Caco-2 (cell line): Measurements from ENCODE around the gene PJVK. TPM values are rescaled to one million over a fixed set of nuclear protein-coding genes. Genes with fewer than 3 reads are reported as not detected.

Source experiments
- BruUV-seq: library from RNA; stranded (reverse); fragments of 400-500 nt; replicated peaks from 2 replicates; lab custom pipeline; 2021; lab: Mats Ljungman, UMichigan
- CTCF ChIA-PET: fragments of 300-600 bp; sonication (Branson Sonifier 250); formaldehyde crosslinking; loops from one replicate; lab custom pipeline; 2022; ENCODE audit warnings: antibody characterized with exemption; lab: Charles Lee
- POLR2A ChIA-PET: fragments of 300-600 bp; sonication (Branson Sonifier 250); formaldehyde crosslinking; loops from one replicate; lab custom pipeline; 2022; ENCODE audit warnings: antibody characterized with exemption; lab: Charles Lee
- DNase-seq, 2 experiments: peaks; one replicate each; pipeline versions ENCODE4 v3.0.0 to v3.0.0-alpha.2; 2020 to 2022
- H3K27me3 ChIP-seq: replicated peaks from 2 replicates; pipeline ENCODE4 v1.6.0; 2011; ENCODE audit warnings: low read length; ENCODE audit not compliant: control insufficient read depth, insufficient read depth
- H3K36me3 ChIP-seq: 2 replicates; pipeline ENCODE4 v1.5.1; 2011; ENCODE audit warnings: low read length; ENCODE audit not compliant: control insufficient read depth, insufficient read depth
- H3K4me1 ChIP-seq: fragments of 250-450 bp; sonication (Bioruptor Pico); 2 replicates; pipeline ENCODE4 v1.5.1; 2020; ENCODE audit warnings: mild to moderate bottlenecking
- H3K4me3 ChIP-seq: 2 replicates; pipeline ENCODE4 v1.5.1; 2011; ENCODE audit warnings: low read depth, mild to moderate bottlenecking, control low read depth, low read length
- H3K9me3 ChIP-seq: fragments of 250-450 bp; sonication (Bioruptor Pico); 2 replicates; pipeline ENCODE4 v1.5.1; 2020; ENCODE audit warnings: mild to moderate bottlenecking, moderate library complexity
- H3K27ac Mint-ChIP-seq: one replicate; pipeline ENCODE4 v1.8.0; 2022; ENCODE audit warnings: mixed read lengths; ENCODE audit not compliant: unreplicated experiment
- H3K27me3 Mint-ChIP-seq: one replicate; pipeline ENCODE4 v1.8.0; 2022; ENCODE audit warnings: mixed read lengths; ENCODE audit not compliant: insufficient read depth, unreplicated experiment
- H3K36me3 Mint-ChIP-seq: one replicate; pipeline ENCODE4 v1.8.0; 2022; ENCODE audit warnings: mild to moderate bottlenecking, mixed read lengths; ENCODE audit not compliant: insufficient read depth, unreplicated experiment
- H3K4me1 Mint-ChIP-seq: one replicate; pipeline ENCODE4 v1.8.0; 2022; ENCODE audit warnings: low read depth, mixed read lengths; ENCODE audit not compliant: unreplicated experiment
- H3K4me3 Mint-ChIP-seq: one replicate; pipeline ENCODE4 v1.8.0; 2022; ENCODE audit warnings: mild to moderate bottlenecking, moderate library complexity, mixed read lengths; ENCODE audit not compliant: unreplicated experiment
- H3K9me3 Mint-ChIP-seq: one replicate; pipeline ENCODE4 v1.8.0; 2022; ENCODE audit warnings: mixed read lengths; ENCODE audit not compliant: unreplicated experiment
- intact Hi-C: fragments of 100-400 bp; cut with micrococcal nuclease; formaldehyde crosslinking; loops from one replicate; pipeline ENCODE4 v1.10.0; 2022; ENCODE audit not compliant: unreplicated experiment
- total RNA-seq: library from RNA; stranded (reverse); gene quantifications from 2 replicates; pipeline ENCODE4 v1.2.3, GENCODE V29; 2022
- TF ChIP-seq, protein P1 (sequence below), 2 experiments: fragments of 200-600 bp in 1 of 2; IDR thresholded peaks; 1 replicate in 1 of 2; 2 replicates in 1 of 2; pipeline versions ENCODE4 v1.5.1 to v1.8.0; 2011 to 2022; ENCODE audit warnings: antibody characterized with exemption in 1 of 2, control low read depth in 1 of 2, inconsistent platforms in 1 of 2, low read depth in 1 of 2, low read length in 1 of 2, mild to moderate bottlenecking in 1 of 2, moderate library complexity in 1 of 2; ENCODE audit not compliant: insufficient read depth in 1 of 2, severe bottlenecking in 1 of 2, unreplicated experiment in 1 of 2

The PJVK gene
- total RNA-seq, 1 experiment from 2014 or later = 2.9 TPM

DNA sequence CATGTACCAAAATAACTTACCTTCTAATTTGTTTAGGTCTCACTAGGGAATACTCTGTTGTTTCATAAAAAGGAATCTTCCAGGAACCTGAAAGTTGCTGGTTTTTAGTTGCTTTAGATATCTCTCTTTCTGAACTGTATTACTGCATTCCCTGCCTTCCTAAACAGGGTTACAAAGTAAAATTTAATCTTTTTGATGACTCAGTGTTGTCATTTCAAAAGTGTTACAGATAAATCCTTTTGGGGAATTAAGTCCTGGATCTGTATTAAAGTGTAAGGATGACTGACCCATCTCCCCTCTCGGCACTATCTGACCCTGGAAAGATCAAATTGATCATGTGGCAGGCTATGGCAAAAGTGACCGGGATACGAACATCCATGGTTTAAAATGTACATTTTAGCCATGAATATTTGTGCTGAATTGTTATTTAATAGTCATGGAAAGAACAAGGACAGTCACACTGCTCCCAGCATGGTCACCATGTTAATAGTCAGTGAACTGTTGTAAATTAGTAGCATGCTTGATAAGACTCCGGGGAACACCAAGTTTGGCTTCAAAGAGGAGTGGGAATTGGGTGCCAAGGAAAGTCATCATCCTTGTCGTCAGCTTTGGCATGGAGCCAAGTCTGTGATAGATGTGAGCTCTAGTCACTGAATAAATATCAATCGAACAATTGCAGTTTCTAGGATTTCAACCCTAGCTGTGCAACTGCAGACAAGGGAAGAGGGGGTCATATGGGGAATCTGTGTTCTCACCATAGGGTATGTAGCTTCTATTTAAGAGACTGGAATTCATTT is 33.3 kb downstream of the PJVK start:
- intact Hi-C loops = no loop called here
- no peak for DNase-seq

DNA sequence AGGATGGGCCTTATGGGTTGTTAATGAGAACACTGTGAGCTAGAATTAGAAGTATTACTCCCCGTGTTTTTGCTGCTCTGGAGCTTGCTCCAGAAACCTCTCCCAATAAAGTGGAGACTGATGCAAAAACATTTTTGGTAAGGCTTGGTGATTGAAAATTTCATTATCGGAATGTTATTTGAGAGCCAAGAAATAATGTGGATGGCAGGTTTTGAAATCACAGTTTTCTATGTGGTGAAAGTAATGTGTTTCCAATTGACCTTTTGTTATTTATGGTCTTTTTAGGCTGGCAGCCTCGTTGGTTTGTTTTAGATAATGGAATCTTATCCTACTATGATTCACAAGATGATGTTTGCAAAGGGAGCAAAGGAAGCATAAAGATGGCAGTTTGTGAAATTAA is 34.2 kb downstream of the PJVK start:
- Mint-ChIP-seq H3K27me3 (no peaks in the 10 kb centered on the region), H3K9me3 (no peaks in the 10 kb centered on the region), H3K27ac (no peak overlapping the region), H3K36me3 (peaks cover 7% of the 10 kb centered on the region), H3K4me1 (peaks cover 14% of the 10 kb centered on the region), H3K4me3 (no peak overlapping the region)
- TF ChIP-seq, protein P1, sequence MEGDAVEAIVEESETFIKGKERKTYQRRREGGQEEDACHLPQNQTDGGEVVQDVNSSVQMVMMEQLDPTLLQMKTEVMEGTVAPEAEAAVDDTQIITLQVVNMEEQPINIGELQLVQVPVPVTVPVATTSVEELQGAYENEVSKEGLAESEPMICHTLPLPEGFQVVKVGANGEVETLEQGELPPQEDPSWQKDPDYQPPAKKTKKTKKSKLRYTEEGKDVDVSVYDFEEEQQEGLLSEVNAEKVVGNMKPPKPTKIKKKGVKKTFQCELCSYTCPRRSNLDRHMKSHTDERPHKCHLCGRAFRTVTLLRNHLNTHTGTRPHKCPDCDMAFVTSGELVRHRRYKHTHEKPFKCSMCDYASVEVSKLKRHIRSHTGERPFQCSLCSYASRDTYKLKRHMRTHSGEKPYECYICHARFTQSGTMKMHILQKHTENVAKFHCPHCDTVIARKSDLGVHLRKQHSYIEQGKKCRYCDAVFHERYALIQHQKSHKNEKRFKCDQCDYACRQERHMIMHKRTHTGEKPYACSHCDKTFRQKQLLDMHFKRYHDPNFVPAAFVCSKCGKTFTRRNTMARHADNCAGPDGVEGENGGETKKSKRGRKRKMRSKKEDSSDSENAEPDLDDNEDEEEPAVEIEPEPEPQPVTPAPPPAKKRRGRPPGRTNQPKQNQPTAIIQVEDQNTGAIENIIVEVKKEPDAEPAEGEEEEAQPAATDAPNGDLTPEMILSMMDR (IDR thresholded peaks at IDR 0.05; ENCODE audit: insufficient read depth in 1 of 2, low read depth in 1 of 2, low read length in 1 of 2, severe bottlenecking in 1 of 2, unreplicated experiment in 1 of 2) = no peak
- Histone ChIP-seq H3K27me3 (no peaks in the 10 kb centered on the region), H3K4me1 (peaks cover 5% of the 10 kb centered on the region; the same call in 1 of the 2 replicates), H3K36me3 (0 out of 2 replicates have a peak, but pooled peaks cover 1% of the 10 kb centered on the region), H3K9me3 (no peaks in the 10 kb centered on the region), H3K4me3 (no peak overlapping the region)
- intact Hi-C loops = no loop called here
- DNase-seq = no peak
- BruUV-seq = no TSS peak
- CTCF ChIA-PET = no interaction called here
- POLR2A ChIA-PET = no interaction called here

More for the DNA sequence above, 33.3 kb downstream of the PJVK start:
- H3K27me3 Mint-ChIP-seq = no peaks in the 10 kb centered on the region
- TF ChIP-seq, protein P1 (IDR thresholded peaks at IDR 0.05; ENCODE audit: insufficient read depth in 1 of 2, low read depth in 1 of 2, low read length in 1 of 2, severe bottlenecking in 1 of 2, unreplicated experiment in 1 of 2) = no peak
- no peak overlapping the region for H3K4me3 Mint-ChIP-seq
- POLR2A ChIA-PET = no interaction called here
- peaks cover 13% of the 10 kb centered on the region for H3K36me3 Mint-ChIP-seq
- H3K4me1 ChIP-seq = peaks cover 5% of the 10 kb centered on the region; the same call in 1 of the 2 replicates
- CTCF ChIA-PET = no interaction called here
- no peaks in the 10 kb centered on the region for H3K9me3 ChIP-seq
- no peak overlapping the region for H3K4me3 ChIP-seq
- BruUV-seq = no TSS peak
- peaks cover 7% of the 10 kb centered on the region for H3K4me1 Mint-ChIP-seq
- H3K27ac Mint-ChIP-seq = no peak overlapping the region
- H3K27me3 ChIP-seq = no peaks in the 10 kb centered on the region
- H3K9me3 Mint-ChIP-seq = no peaks in the 10 kb centered on the region
- H3K36me3 ChIP-seq = 0 out of 2 replicates have a peak, but pooled peaks cover 1% of the 10 kb centered on the region

DNA sequence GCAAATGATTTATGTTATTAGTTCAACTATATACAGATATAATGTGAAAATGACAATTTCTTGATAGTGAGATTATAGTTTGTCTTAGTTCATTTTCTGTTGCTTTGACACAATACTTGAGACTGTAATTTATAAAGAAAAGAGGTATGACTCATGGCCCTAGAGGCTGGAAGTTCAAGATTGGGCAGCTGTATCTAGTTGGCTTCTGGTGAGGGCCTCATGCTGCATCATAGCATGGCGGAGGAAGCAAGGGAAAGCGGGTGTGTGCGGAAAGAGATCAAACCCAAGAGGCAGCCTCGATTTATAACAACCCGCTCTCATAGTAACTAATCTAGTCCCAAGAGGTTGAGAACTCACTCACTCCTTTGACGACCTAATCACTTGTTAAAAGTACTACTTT is 40.4 kb downstream of the PJVK start:
- Histone ChIP-seq H3K9me3 (no peaks in the 10 kb centered on the region), H3K27me3 (no peaks in the 10 kb centered on the region), H3K36me3 (0 out of 2 replicates have a peak, but pooled peaks cover 1% of the 10 kb centered on the region), H3K4me3 (no peak overlapping the region), H3K4me1 (no peaks in the 10 kb centered on the region)
- DNase-seq = no peak
- POLR2A ChIA-PET = no interaction called here
- Mint-ChIP-seq H3K4me1 (peaks cover 9% of the 10 kb centered on the region), H3K9me3 (no peaks in the 10 kb centered on the region), H3K27me3 (no peaks in the 10 kb centered on the region), H3K36me3 (peaks cover 29% of the 10 kb centered on the region), H3K27ac (no peak overlapping the region), H3K4me3 (no peak overlapping the region)
- TF ChIP-seq, protein P1 (IDR thresholded peaks at IDR 0.05; ENCODE audit: insufficient read depth in 1 of 2, low read depth in 1 of 2, low read length in 1 of 2, severe bottlenecking in 1 of 2, unreplicated experiment in 1 of 2) = no peak
- intact Hi-C loops = no loop called here
- CTCF ChIA-PET = no interaction called here
- no TSS peak for BruUV-seq
